GM19043 (cell line): ENCODE results near the gene TNP2.

Experiments used
- ATAC-seq: cut with Tn5 transposase; IDR thresholded peaks from one replicate; pipeline ENCODE4 v1.9.1; 2021; ENCODE audit warnings: low read depth; ENCODE audit not compliant: unreplicated experiment

TNP2 gene

DNA sequence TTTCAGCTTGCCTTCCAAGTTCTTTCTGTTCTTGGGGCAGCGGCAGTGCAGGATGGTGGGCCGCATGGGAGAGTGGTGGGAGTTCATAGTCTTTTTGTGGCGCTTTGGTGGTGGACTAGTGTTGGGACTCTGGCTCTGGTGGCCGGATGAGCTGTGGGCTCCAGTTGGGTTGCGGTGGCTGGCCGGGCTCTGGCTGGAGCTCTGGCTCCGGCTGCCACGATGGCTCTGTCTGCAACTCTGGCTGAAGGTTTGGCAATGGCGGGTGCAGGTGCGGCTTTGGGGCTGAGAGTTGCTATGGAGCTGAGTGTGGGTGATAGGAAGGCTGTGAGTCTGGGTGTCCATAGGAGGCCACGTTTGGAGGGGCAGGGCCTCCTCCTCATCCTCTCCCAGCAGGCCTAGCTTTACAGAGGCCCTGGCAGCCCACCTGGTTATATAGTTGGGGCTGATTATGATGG, at the start of gene TNP2:
TSS of gene TNP2 (minus strand) at position 405 of the 455 bp plus-strand sequence. CDS start at position 342, 63 bp downstream.
- no peak for ATAC-seq

DNA sequence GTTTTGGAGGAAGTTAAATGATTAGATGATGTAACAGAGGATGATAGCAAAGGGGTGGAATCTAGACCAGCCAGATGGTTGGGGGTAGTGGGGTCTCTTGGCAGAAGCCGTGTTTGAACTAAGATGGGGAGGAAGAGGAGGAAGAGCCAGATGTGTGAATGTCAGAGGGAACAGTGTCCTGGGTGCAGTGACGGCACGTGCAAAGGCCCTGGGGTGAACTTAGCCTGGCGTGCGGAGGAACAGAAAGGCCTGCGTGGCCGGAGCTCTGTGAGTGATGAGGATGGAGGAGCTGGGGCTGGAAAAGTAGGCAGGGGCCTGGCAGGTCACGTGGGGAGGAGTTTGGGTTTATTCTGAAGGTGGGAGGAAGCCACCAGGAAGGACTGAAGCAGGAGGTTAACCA, 49.7 kb upstream of the TNP2 start:
- ATAC-seq, result no peak

DNA sequence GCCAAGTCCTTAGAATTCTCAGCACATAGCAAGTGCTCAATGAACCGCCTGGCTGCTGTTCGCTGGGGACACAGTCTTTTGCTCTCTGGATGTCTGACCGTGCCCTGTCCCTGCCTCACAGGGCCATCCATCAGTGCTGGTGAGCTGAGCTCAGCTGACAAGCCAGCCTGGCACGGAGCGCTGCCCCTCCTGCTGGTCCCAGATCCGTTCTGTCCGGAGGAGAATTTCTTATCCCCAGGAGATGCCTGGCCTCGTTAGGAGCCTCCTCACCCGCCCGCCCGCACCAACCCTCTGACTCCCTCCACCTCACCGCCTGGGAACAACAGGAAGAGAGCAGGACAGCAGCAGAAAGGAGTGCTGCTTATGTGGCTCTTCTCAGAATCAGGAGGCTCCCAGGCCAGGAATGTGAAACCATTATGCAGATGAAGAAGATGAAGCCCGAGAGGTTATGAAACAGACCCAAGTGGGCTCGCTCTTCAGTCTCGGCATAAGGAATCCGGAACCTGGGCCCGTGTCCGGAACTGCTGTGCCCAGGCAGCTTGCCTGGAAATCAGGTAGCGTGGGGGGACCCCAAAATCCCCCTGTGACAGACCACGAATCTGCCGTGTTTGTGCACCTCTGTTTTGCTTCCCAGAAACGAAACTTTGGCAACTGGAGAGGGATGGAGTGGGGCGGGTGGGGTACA, 47.3 kb upstream of the TNP2 start:
- no peak for ATAC-seq

DNA sequence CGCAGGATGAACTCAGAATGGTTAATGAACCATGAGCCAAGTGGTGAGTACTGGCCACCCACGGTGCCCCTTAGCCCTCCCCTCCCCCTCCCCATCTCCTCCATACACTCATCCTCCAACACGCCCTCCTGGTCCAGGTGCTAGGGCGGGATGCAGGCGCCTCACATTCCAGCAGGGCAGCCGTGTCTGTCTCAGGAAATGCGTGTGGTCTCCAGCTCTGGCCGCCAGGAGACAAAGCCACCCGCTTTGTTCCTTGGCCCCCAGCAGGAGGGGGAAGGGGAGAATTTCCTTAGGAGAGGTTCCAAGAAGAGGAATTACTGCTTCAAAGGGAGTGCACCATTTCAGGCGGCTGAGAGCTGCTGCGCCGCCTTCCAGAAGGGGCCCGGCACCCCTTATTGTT, 46.4 kb upstream of the TNP2 start:
- no peak for ATAC-seq

DNA sequence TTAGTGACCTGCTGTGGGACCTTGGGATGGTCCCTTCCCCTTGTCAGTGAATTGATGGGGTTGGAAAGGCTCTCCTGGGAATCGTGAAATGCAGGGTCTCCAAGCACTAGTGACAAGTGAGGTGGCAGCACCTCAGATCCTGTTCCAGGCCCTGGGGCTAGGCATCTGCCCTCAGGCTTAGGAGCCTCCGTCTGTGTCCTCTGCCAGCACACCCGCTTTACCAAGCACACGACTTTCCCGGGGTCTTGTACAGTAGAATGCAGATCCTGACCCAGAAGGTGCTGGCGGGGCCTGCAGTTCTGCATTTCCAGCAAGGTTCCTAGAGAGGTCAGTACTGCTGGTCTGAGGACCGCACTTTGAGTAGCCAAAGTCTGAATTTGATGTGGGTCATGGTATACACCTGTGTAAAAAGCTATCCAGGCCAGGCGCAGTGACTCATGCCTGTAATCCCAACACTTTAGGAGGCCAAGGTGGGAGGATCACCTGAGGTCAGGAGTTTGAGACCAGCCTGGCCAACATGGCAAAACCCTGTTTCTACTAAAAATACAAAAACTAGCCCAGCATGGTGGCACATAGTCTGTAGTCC, 45.3 kb upstream of the TNP2 start:
- ATAC-seq, result no peak

DNA sequence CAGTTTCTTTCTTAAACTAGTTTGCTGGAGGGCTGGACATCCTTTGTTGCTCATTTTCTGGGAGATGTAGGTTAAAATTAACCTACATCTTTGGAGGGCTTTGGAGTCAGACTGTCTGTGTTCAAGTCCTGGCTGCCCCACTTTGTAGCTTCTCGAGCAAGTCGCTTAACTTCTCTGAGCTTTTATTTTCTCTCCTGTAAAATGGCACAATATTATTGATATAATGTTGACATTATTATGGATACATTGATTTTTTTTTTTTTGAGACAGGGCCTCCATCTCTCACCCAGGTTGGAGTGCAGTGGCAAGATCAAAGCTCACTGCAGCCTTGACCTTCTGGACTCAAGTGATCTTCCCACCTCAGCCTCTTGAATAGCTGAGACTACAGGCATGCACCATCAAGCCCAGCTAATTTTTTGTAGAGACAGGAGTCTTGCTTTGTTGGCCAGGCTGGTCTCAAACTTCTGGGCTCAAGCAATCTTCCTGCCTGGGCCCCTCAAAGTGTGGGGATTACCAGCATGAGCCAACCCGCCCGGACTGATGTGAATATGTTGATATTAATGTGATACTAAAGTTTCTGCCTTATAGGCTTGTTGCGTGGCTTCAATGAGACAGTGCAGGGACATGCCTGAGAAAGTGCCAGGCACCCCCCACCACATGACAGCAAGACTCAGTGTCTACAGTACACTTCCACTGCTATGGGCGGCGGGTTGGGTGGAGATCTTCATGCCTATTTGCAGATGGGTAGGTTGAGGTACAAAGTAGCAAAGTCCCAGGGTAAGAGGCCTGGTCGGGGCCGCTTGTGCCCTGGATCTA, 44.6 kb upstream of the TNP2 start:
- ATAC-seq, result no peak

DNA sequence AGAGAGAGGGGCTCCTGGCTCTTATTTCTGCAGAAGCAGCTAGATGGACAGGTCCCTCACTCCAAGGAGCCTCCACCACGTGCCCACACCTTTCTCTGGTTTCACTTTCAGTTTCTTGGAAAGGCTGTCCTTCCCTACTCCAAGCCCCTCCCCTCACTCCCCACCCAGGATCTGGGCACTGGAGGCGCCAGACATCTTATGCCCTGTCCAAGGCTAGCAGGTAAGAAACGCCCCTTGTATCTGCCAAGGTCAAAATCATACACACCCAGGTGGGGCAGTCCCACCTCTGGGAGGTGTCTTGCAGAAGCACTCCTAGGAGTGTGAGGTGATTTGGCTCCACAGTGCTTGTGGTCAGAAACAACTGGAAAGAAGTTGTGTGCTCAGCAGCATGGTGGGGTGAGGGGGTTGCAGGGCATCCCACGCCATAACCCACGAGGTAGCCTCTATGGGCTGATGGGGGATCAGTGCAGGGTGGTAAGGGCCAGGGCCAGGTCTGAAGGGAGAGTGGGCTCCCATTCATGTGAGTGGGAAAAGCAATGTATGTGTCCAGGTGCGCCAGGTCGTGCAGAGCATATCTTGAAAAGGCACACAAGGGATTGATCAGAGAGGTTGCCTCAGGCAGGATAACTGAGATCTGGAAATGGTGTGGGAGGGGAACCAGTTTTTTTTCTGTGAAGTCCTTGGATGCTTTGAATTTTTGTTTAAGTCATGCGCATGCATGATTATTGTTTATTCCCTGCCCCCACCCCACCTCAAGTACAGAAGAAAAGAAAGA, 43.8 kb upstream of the TNP2 start:
- no peak for ATAC-seq

DNA sequence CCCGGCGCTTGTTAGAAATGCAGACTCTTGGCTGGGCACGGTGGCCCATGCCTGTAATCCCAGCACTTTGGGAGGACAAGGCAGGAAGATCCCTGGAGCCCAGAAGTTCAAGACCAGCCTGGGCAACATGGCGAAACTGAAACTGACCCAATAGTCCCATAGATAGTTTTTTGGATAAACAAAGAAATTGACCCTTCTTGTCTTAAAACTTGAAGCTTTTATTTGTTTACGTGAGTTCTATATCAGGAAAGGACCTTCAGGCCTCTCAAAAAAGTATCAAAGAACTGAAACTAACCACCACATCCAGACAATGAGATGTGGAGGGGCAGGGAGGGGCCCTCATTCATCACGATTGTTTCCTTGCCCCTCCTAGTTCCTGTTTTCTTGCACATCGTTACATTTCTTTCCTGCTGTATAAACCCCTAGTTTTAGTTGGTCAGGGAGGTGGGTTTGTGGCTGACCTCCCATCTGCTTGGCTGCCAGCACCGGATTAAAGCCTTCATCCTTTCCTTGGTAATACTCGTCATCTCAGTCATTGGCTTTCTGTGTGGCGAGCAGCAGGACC, 42.0 kb upstream of the TNP2 start:
- peak; percentile 45 for ATAC-seq

DNA sequence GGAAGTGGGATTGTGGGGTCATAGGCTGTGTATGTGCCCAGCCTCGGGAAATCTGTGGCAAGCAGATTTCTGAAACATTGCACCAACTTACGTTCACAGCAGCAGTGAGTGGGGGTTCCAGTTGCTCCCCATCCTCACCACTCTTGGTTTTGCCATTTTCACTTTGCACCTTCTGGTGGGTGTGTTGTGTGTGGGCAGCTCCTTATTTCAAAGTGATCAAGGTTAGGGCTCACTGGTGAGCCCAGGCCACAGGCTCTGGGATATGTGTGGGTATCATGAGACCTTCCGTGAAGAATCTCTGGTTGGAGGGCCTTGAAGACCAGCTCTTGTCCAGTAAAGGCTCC, 41.5 kb upstream of the TNP2 start:
- ATAC-seq, result no peak

DNA sequence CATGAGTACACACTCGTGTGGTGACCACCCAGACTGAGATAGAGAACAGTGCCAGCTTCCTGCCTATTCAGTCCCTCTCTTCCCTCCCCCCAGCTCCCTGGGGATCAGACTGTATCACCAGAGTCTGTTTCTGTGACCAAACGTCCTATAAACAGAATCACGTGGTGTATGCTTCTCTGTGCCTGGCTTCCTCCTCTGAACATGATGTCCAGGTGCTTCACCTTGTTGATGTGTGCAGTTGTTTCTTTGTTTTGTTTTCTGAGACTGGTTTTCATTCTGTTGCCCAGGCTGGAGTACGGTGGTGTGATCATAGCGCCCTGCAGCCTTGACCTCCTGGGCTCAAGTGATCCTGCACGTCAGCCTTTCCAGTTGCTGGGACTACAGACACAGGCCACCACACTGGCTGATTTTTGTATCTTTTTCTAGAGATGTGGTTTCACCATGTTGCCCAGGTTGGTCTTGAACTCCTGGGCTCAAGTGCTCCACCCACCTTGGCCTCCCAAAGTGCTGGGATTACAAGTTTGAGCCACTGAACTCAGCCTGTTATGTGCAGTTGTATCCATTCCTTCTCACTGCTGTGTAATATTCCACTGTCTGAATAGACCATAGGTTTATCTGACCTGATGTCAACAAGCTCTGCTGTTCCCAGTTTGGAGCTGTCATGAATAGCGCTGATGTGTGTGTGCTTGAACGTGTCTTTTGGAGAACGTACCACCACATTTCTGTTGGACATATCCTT, 40.9 kb upstream of the TNP2 start:
- ATAC-seq, result peak; percentile 50

DNA sequence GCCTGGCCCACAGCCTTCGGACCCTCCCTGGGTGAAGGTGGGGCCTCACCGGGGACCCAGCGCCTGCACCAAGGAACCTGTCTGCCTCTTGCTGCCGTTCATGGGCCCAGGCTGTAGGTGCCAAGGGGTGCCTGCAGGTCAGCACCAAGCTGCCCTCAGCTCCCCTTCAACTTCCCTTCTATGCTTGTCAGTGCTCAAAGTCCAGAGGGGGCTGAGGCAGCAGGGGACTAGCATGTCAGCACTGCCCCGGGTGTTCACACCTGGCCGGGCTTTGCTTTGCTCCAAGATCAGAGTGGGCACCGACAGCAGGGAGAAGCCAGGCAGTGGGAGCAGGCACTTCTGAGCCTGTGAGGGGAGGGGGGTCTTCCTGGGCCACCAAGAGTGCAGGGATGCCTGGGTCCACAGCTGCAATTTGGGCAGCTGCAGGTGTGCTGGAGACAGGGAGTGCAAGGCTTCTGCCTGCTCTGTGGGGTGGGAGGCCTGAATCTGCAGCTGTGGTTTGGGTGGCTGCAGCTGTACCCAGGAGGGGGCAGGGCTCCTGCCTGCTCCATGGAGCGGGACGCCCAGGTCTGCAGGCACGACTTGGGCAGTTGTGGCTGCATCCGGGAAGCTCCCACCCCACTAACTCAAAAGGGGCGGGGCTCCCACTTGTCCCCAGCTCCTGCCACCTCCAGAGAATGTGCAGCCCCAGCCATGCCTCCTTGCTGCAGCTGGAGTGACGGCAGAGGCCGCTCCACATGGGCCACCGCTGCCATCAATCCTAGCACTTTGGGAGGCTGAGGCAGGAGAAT, 39.6 kb upstream of the TNP2 start:
- ATAC-seq, result no peak

DNA sequence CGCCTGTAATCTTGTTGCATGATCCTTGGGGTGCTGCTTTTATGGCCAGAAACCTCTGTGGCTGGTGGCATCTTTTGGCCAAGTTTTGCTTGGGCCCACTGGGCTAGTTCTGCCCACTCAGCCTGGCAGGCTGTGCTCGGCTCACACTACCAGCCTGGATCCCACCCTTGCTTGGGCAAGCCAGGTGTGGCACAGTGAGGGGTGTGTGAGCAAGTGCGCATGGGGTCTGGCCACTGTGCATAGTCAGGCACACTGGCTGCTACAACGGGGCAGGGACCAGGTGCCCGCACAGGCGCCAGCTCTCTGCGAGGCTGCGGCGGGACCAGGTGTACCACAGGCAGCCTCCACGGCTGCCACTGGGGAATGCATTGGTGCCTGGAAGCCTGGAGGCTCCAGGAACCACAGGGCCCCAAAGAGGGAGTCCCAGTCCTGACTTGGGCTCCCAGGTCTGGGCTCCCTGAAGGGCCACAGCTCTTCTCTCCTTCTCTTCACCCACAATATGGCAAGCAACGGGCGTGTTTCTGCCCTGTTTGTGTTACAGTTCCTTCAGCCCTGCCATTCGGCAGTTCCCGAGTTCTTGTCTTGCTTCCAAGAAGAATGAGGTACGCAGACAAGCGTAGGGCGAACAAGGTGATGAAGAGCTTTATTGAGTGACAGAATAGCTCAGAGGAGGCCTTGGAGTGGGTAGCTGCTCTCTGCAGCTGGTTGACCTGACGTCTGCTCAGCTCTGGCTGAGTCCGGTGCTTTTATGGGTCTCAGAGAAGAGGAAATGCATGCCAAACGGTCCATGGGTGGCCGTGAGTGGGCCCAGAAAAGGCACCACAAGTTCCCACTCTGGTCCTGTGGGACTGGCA, 38.7 kb upstream of the TNP2 start:
- no peak for ATAC-seq

DNA sequence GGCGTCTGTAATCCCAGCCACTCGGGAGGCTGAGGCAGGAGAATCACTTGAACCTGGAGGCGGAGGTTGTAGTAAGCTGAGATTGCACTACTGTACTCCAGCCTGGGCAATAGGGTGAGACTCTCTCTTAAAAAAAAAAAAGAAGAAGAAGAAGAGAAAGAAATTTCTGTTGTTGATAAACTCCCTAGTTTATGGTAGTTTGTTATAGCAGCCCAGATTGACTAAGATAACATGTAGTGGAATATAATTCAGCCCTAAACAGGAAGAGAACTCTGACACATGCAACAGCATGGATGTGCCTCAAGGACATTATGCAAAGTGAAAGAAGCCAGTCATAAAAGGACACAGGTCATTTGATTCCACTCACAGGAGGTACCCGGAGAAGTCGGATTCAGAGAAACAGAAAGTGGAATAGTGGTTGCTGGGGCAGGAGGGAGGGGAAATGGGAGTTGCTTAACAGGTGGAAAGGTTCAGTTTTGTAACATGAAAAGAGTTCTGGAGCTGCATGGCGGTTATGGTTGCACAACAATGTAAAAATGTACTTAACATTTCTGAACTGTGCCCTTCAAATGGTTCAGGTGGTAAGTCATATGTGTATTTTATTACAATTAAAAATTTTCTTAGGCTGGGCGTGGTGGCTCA, 38.0 kb upstream of the TNP2 start:
- no peak for ATAC-seq

DNA sequence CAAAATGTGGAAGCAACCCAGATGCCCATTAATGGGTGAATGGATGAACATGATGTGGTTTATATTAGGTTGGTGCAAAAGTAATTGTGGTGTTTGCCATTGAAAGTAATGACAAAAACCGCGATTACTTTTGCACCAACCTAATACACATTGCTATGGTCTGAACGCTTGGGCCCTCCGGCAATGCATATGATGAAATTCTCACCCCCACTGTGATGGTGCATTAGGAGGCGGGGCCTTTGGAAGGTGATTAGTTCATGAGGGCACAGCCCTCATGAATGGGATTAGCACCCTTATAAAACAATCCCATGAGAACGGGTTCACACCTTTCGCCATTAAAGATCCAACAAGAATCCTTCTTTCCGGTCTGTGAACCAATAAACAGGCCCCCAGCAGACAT, 37.3 kb upstream of the TNP2 start:
- no peak for ATAC-seq

DNA sequence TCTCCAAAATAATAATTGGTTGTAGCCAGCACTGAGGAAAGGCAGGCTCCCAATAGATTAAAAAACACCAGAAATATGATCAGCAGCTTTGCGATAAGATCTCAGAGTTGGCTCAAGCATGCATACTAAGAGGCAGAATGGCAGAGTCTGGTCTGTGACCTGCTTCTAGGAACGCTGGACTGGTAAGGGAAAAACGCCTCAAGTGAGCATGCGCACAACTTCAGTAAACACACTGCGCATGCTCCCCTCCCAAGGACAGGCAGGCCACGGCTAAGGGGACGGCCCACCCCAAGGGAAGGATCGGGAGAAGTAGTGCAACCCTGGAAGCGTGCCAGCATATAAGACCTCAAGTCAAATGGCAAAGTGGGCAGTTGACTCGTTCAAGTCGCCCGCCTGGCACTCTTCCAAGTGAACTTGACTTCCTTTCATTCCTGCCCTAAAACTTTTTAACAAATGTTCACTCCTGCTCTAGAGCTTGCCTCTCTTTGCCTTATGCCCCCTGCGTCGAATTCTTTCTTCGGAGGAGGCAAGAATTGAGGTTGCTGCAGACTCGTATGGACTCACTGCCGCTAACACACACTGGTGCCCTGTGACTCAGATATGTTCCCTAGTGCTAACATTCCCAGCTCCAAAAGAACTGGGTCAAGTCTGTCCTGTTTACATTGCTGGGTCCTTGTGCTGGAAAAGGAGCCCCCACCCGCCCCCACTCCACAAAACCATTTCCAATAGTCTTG, 34.4 kb upstream of the TNP2 start:
- no peak for ATAC-seq

DNA sequence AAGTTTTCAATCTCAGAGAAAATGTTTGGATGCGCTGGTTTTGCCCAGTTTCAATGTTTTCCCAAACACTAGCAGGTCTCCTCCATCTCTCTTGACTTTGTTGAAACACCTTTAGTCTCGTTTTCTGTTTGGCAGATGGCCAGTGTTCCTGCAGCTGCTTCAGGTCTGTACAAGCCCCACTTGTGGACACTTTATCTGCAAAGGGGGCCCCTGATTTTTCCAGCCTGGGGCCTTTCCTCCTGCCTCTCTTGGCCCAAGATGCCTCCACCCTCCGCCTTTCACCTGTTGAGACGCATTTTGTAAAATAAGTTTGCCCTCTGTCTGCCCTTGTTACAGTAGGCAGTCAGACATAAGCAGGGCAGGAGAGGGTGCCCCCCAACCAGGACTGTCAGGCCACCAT, 33.9 kb upstream of the TNP2 start:
- ATAC-seq, result no peak
